Activated gamma-delta T cell treated with anti-CD3 and anti-CD28 coated beads, Interleukin-2, amount 50 U/mL, for 16 hours (primary cell): Measurements from ENCODE around the gene COL4A3.

Experiments
- DNase-seq: peaks from one replicate; pipeline ENCODE4 v3.0.0-alpha.2; 2020; ENCODE audit warnings: low read depth

COL4A3 gene

DNA sequence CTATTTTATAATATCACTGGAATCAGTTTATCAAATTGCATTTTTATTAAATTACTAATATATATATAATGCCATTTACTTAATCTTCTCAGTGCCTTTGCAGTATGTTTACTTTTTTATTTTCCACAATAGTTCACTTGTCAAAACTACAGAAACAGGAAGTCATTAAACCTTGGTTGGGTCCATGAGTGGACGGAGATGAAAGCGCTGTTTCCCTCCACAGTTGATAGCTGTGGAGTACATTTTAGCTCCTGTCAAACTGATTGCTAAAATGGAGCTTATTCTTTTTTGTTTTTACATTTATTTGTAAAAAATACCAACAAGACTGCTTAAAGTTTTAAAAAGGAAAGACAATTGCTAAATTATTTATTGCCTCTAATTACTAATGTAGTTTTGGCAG is 179.8 kb downstream of the COL4A3 start:
- DNase-seq: no peak

DNA sequence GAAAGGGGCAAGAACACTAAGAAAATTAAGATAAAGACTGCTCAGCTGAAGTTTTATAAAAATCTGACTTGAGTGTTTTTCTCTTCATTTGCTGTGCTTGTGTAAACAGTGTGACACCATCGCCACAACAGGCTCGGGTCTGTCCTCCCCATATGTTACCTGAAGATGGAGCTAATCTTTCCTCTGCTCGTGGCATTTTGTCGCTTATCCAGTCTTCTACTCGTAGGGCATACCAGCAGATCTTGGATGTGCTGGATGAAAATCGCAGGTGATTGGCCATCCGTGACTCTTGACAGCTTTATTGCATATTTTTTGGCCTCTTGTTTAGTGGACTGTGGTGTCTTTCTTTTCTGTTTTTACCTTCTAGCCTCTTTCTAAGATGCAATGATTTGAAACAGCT is 182.7 kb downstream of the COL4A3 start:
- DNase-seq: no peak

DNA sequence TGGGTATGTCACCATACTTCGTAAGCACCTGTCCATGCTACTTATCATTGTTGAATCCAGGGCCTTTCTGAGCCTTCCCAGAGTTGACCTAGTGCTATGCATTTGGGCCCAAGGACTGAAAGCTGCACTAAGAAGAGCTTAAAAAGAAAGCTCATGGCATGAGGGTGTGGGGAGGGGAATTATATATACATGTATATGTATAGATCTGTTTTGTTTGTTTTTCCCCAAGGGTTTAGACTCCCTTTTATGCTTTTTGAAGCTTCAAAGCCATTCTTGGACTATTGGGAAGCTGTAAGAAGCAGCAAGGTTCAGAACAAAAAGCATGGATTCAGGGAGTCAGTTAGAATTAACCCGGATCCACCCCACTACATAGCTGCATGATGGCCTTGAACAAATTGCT is 183.9 kb downstream of the COL4A3 start:
- DNase-seq: no peak

DNA sequence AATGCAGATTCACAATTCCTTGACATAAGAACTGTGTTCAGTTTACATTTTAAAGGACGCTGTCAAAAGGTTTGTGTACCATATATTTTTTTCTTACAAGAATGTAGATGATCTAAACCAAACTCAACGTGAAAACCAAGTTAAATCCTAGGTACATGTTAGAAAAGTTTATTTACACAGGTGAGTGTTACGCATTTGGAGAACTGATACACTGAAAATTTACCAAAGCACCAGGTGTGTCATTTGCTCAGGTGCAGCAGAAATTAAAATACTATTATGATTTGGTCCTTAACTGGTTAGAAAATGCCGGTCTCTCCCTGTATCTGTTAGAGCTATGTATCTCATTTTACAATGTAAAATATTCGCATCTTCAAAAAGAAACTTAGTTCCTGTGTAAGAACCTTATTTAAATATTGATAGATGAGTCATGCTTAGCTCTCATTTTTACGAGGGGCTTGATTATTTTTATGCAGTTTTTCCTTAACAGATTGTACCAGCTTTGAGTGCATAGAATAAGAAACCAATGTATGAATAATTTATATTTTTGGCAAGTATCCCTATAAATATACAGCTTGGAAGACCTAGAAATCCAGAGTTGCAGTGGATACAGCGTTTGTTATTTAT is 185.7 kb downstream of the COL4A3 start:
- no peak for DNase-seq

DNA sequence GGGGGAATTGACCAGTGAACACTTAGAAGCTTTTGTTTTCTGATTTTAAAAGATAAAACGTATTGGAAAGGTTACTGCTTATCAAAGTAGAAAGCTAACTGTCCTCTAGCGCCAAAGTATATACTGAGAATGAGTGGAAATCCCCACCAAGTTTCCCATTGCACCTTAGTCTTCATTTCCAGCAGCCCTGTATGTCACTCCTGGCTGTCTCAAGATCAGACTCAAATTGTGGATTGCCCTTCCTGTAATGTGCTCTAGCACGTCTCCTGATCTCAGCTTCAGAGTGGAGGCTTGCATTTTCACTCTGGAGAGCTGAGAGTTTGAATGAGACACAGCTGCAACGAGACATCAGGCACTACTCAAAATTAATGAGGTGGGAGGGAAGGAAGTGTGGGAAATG is 187.2 kb downstream of the COL4A3 start:
- no peak for DNase-seq

DNA sequence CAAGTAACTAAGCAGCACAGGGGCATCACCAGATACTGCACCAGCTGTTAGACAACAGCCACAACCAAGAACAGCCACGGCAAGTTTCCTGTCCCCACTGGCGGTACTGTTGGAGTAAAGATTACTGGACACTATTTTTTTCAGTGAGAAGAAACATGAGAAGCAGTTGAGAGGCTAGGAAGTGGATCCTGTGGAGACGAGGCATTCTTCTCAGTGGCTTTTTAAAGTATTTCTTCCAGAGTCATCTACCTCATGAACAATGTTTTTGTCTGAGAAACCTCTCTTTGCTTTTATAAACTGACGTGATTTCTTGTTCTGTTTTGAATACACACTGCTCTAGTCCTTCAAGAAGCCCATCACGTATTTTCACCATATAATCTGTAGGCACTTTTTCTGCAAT is 195.9 kb downstream of the COL4A3 start:
- no peak for DNase-seq

DNA sequence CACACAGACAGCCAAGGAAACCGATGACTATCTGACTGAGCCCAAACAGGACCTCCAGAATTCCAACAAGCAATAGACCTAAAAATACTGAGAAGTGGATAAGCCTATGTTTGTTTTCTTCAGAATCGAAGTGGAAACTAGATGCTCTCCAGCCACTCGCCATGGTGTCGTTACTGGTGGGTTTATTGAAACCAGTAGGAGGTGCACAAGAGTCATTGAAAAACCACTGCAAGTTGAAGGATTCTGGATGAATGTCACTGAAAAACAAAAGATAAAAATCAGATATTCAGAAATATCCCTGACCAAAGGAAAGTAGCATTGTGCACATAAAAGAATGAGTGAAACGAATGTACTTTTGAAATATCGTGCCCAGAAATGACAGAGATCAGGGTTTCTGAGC is 199.3 kb downstream of the COL4A3 start:
- no peak for DNase-seq
